MCF 10A (cell line): ENCODE data around the gene CAMTA1. TPM values are rescaled to one million over a fixed set of nuclear protein-coding genes. Genes with fewer than 3 reads are reported as not detected.

ENCODE experiments used
- BruUV-seq: library from RNA; stranded (reverse); fragments of 400-500 nt; replicated peaks from 2 replicates; lab custom pipeline; 2021; lab: Mats Ljungman, UMichigan
- CTCF ChIA-PET: fragments of 300-600 bp; sonication (Branson Sonifier 250); formaldehyde crosslinking; extraction: SDS; loops from one replicate; lab custom pipeline; 2021; ENCODE audit warnings: antibody characterized with exemption, inconsistent platforms; lab: Yijun Ruan, JAX
- POLR2A ChIA-PET: fragments of 300-600, 350-650 bp; sonication (Branson Sonifier 250); formaldehyde crosslinking; extraction: SDS; loops from one replicate; lab custom pipeline; 2020; ENCODE audit warnings: antibody characterized with exemption, inconsistent platforms; lab: Yijun Ruan, JAX
- DNase-seq: peaks from one replicate; pipeline ENCODE4 v3.0.0-alpha.2; 2018; ENCODE audit not compliant: unreplicated experiment
- H3K27ac Mint-ChIP-seq: one replicate; pipeline ENCODE4 v1.8.0; 2022; ENCODE audit warnings: mild to moderate bottlenecking, low read depth, mixed read lengths; ENCODE audit not compliant: unreplicated experiment
- H3K27me3 Mint-ChIP-seq: one replicate; pipeline ENCODE4 v1.8.0; 2022; ENCODE audit warnings: mixed read lengths; ENCODE audit not compliant: insufficient read depth, unreplicated experiment
- H3K36me3 Mint-ChIP-seq: one replicate; pipeline ENCODE4 v1.8.0; 2022; ENCODE audit warnings: mild to moderate bottlenecking, moderate library complexity, mixed read lengths; ENCODE audit not compliant: insufficient read depth, unreplicated experiment
- H3K4me1 Mint-ChIP-seq: one replicate; pipeline ENCODE4 v1.8.0; 2022; ENCODE audit warnings: mixed read lengths; ENCODE audit not compliant: insufficient read depth, unreplicated experiment
- H3K4me3 Mint-ChIP-seq: one replicate; pipeline ENCODE4 v1.8.0; 2022; ENCODE audit warnings: mild to moderate bottlenecking, moderate library complexity, mixed read lengths; ENCODE audit not compliant: unreplicated experiment
- H3K9me3 Mint-ChIP-seq: one replicate; pipeline ENCODE4 v1.8.0; 2022; ENCODE audit warnings: mixed read lengths; ENCODE audit not compliant: unreplicated experiment
- intact Hi-C: fragments of 100-400 bp; cut with micrococcal nuclease; formaldehyde crosslinking; loops from 2 replicates; pipeline ENCODE4 v1.14.1; 2022
- total RNA-seq: library from RNA; stranded (reverse); gene quantifications from 2 replicates; pipeline ENCODE4 v1.2.3, GENCODE V29; 2022
- TF ChIP-seq, protein P1 (sequence below): fragments of 200-600 bp; IDR thresholded peaks from one replicate; pipeline ENCODE4 v1.8.0; 2022; ENCODE audit warnings: antibody characterized with exemption, mild to moderate bottlenecking; ENCODE audit not compliant: unreplicated experiment

CAMTA1 gene
- total RNA-seq, 1 experiment from 2014 or later: 74.1 TPM

DNA sequence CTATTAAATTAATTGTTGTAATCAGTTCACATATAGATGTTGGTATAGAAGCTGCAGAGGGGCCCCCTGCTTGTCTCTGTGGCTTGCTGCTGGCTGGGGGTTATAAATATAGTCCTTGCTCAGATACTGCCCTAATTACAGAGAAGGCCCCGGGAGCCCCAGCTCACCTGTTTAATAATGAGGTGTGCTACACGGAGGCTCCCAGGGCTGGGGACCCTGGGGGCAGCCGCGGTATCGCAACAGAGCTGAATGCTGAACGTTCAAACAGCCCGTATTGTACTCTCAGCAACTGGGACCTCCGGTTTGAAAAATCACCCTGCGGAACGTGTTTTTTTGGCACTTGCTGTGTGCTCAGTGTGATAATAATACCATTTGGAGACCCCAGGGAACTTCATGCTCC, 309.3 kb downstream of the CAMTA1 start:
- no peaks in the 10 kb centered on the region for H3K9me3 Mint-ChIP-seq
- H3K4me1 Mint-ChIP-seq: no peaks in the 10 kb centered on the region
- H3K4me3 Mint-ChIP-seq: no peak overlapping the region
- DNase-seq: no peak
- no peak overlapping the region for H3K27ac Mint-ChIP-seq
- peaks cover 82% of the 10 kb centered on the region for H3K27me3 Mint-ChIP-seq
- no peaks in the 10 kb centered on the region for H3K36me3 Mint-ChIP-seq
- ChIA-PET CTCF (interaction anchor here (0.5 kb wide), 1 partner anchor 619 kb away, joined by 3 read pairs; no protein-coding TSS in a partner anchor), POLR2A (no interaction called here)
- intact Hi-C loops: no loop called here
- TF ChIP-seq, protein P1, sequence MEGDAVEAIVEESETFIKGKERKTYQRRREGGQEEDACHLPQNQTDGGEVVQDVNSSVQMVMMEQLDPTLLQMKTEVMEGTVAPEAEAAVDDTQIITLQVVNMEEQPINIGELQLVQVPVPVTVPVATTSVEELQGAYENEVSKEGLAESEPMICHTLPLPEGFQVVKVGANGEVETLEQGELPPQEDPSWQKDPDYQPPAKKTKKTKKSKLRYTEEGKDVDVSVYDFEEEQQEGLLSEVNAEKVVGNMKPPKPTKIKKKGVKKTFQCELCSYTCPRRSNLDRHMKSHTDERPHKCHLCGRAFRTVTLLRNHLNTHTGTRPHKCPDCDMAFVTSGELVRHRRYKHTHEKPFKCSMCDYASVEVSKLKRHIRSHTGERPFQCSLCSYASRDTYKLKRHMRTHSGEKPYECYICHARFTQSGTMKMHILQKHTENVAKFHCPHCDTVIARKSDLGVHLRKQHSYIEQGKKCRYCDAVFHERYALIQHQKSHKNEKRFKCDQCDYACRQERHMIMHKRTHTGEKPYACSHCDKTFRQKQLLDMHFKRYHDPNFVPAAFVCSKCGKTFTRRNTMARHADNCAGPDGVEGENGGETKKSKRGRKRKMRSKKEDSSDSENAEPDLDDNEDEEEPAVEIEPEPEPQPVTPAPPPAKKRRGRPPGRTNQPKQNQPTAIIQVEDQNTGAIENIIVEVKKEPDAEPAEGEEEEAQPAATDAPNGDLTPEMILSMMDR: no peak
- BruUV-seq: no TSS peak

DNA sequence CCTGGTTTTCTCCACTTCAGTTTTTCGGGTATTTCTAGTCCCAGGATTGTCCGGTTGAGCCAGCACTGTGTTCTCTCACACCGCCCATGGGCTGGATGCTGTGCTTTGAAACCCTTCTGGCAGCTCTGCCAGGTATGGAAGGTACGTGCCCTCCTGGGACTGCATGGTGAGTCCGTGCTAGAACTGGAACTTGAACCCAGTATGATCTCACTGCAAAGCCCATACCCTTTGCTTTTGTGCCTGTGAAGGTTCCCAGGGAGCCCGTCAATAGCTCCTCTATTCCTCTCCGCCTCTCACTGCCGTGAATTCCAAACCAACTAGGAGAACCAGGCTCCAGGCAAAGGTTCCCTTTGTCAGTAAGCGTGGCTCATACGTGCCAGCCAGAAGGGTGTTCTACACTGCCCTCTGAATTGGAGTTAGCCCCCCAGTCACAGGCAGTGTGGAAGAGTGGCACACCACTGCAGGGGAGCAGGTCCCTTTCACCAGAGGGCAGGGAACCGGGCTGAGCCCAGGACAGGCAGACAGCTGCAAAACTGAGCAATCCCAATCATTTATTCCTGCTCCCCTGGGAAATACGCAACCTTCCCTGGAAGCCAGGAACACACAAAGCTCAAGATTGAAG, 310.2 kb downstream of the CAMTA1 start:
- peaks cover 82% of the 10 kb centered on the region for H3K27me3 Mint-ChIP-seq

DNA sequence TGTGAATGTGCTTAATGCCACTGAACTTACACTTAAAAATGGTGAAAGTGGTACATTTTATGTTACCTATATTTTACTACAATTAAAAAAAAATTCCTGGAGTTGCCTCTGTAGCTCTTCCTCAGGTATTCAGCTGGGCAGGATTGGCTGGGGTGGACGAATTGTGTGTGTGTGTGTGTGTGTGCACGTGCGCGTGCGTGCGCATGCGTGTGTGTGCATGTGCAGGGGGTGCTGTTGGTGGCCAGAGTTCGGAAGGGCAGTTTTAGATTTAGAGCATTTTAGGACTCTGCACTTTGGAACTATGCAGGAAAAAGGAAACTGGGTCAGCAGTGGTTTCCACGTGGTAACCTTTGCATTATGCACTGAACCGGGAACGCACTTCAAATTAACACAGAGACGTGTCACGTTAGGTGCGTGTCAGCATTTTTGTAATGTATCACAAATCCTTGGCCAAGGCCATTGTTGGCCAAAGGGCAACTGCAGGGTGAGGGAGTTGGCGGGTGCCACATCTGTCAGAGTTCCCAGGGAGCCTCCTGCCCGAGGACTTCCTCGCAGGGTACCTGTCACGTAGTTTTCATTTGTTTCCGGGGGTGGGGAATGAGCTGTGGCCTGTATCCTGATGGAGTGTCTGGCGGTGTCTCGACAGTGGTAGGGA, 312.8 kb downstream of the CAMTA1 start:
- POLR2A ChIA-PET: no interaction called here
- TF ChIP-seq, protein P1: no peak
- Mint-ChIP-seq H3K4me3 (no peak overlapping the region), H3K36me3 (peaks cover 5% of the 10 kb centered on the region), H3K9me3 (no peaks in the 10 kb centered on the region), H3K27ac (no peak overlapping the region), H3K4me1 (no peaks in the 10 kb centered on the region), H3K27me3 (peaks cover 60% of the 10 kb centered on the region)
- CTCF ChIA-PET: interaction anchor here (1.6 kb wide), 1 partner anchor 550 kb away, joined by 6 read pairs; no protein-coding TSS in a partner anchor
- intact Hi-C loops: no loop called here
- DNase-seq: no peak
- no TSS peak for BruUV-seq

More for the DNA sequence above, 310.2 kb downstream of the CAMTA1 start:
- POLR2A ChIA-PET: no interaction called here
- BruUV-seq: no TSS peak
- H3K27ac Mint-ChIP-seq: no peak overlapping the region
- no peak for DNase-seq
- H3K36me3 Mint-ChIP-seq: peaks cover 5% of the 10 kb centered on the region
- CTCF ChIA-PET: interaction anchor here (0.6 kb wide), 1 partner anchor 52 kb away, joined by 3 read pairs; no protein-coding TSS in a partner anchor
- intact Hi-C loops: no loop called here
- H3K4me3 Mint-ChIP-seq: no peak overlapping the region
- TF ChIP-seq, protein P1: no peak
- no peaks in the 10 kb centered on the region for H3K4me1 Mint-ChIP-seq
- no peaks in the 10 kb centered on the region for H3K9me3 Mint-ChIP-seq

DNA sequence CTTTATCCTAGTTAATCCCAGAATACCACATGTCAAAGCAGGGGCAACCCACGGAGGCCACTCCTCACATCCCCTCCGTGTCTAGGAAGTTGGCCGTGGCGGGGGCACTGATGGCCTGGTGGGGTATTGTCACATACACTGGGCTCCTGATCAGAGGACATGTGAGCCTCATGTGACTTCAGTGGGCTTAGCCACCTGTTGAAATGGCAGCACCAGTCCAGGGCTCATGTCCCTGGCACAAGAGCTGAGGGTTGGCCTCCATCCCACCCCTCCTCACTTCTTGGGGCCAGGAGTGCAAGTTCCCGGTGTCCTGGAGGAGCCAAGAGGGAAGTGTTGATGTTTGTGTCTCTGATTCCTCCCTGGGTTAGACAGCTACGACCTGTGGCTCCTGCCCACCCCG, 313.4 kb downstream of the CAMTA1 start:
- Mint-ChIP-seq H3K9me3 (no peaks in the 10 kb centered on the region), H3K4me1 (no peaks in the 10 kb centered on the region), H3K4me3 (no peak overlapping the region), H3K27me3 (peaks cover 54% of the 10 kb centered on the region), H3K36me3 (peaks cover 5% of the 10 kb centered on the region), H3K27ac (no peak overlapping the region)
- ChIA-PET POLR2A (no interaction called here), CTCF (interaction anchor here (0.7 kb wide), 1 partner anchor 549 kb away, joined by 3 read pairs; no protein-coding TSS in a partner anchor)
- no peak for DNase-seq
- intact Hi-C loops: no loop called here
- TF ChIP-seq, protein P1: no peak
- BruUV-seq: no TSS peak
